Stimulated activated CD4-positive, alpha-beta T cell treated with anti-CD3 and anti-CD28 coated beads, Interleukin-4, amount 100 ng/mL, for 48 hours (primary cell): Measurements from ENCODE around the gene USHBP1.

ENCODE experiments used
- DNase-seq, 2 donors: peaks; one replicate each; pipeline ENCODE4 v3.0.0-alpha.2; 2020; ENCODE audit warnings: low read depth in 2 of 2

Gene USHBP1

DNA sequence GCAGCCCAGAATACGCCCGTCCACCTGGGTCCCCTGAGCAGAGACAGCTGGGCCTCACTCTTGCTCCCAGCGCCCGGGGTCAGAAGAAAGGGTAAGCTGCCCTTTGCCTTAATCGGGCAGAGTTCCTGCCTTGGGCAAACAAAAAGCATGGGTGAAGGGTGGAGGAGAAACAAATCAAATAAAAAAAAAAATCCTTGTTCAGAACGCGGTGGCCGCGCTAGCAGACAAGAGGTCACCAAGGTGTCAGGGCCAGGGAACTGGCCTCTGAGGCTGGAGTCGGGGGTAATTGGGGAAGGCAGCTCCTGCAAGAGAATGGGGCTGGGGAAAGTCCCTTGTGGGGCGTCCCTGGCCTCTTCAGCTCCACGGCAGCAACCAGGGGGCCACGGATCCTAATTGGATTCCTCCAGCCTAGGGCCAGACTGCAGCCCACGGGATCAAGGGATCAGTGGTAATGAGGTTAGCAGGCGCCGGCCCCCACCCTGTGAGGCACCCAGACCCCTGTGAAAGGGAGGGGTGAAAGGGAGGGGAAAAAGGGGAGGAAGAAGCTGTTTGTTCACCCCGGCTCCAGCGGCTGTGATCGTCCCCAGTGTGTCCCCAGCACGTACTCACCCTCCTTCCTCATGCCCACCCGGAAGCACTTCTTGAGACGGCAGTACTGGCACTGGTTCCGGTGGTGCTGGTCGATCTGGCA is 24.3 kb downstream of the USHBP1 start:
- DNase-seq, result no peak

DNA sequence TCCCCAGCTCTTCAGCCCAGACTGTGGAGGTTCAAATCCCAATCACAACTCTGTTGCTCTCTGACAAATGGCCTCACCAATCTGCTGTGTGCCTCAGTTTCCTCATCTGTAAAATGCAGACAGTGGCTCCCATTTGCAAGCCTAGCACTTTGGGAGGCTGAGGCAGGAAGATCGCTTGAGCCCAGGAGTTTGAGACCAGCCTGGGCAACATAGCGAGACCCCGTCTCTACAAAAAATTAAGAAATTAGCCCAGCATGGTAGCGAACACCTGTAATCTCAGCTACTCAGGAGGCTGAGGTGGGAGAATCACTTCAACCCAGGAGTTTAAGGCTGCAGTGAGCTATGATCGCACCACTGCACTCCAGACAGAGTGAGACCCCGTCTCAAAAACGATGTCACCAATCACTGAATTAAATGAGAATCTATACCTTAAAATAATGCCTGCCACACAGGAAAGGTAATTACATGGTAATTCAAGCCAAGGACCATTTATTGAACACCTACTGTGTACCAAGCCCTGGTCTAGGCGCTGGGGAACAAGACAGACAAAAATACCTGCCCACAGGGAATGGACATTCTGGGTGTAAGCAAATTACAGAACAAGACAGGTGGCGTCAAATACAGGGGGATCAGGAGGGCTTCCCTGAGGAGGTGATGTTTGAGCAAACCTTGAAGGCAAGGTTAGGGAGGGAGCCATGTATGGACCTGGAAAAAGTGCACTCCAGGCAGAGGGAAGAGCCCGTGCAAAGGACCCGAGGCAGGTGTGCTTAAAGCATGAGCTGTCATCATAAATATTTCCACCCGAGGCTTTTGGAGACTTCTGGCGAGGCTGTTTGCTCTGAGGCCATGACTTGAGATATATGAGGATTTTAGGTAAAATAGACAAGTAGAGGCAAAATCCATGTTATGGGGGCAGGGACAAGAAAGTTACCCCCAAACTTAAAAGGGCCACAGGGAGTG is 26.5 kb downstream of the USHBP1 start:
- no peak for DNase-seq

DNA sequence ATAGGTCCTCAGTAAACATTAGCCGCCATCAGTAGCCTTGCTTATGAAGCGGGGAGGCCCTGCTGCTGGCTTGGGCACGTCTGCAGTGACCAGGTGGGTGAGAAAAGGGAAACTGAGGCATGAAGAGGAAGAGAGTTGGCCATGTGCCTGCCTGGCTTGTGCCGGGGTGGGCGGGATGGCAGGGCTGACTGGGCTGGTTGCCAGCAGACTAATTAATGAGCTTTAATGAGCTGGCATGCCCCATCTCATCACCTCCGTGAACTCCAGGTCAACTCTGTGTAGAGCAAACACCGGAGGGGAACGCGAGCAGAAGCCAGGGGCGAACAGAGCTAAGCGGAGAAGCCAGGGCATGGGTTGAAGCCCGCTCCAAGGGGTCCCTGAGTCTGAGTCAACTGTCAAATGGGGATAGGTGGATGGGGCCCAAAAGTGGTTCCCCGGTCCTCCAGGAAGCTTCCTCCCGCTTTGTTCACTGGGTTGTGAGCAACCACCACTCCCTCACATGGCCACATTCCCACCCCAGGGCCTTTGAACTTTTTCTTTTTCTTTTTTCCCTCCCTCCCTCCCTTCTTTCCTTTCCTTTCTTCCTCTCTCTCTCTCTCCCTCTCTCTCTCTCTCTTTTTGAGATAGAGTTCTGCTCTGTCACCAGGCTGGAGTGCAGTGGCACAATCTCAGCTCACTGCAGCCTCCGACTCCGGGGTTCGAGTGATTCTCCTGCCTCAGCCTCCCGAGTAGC is 27.6 kb downstream of the USHBP1 start:
- no peak for DNase-seq

DNA sequence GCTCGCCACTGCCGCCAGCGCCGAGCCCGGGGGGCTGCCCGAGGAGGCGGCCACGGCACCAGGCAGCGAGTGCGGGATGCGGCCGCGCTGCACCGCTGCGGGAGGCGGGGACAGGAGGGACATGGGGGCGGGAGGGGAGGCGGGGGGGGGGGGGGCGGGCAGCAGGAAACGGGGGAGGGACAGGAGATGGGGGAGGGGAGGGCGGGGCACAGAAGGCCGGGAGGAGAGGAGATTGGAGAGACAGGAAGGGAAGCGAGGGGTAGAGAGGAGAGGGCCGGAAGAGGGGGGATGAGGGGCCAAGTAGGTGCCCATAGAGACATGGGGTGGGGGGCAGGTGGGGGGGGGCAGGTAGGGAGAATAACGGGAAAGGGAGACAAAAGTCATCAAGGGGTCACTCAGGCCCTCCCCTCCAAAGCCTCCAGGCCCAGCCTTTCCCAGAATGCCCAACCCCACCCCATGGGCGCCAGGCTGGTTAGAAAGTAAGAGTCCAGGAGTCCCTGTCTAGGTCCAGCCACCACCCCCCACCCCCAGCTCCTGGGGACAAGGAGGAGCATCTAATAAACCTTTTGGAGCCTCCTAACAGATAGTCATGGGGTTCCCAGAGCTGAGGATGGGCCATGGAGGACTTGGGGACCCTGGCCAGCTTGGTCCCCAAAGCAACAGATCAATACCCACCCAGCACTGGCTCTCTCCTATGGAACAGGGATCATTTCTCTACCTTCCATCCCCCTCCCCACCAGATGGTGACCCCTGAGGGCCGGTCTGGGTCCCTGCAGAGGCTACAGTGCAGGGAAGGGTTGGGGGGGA is 28.4 kb downstream of the USHBP1 start:
- DNase-seq, result no peak

DNA sequence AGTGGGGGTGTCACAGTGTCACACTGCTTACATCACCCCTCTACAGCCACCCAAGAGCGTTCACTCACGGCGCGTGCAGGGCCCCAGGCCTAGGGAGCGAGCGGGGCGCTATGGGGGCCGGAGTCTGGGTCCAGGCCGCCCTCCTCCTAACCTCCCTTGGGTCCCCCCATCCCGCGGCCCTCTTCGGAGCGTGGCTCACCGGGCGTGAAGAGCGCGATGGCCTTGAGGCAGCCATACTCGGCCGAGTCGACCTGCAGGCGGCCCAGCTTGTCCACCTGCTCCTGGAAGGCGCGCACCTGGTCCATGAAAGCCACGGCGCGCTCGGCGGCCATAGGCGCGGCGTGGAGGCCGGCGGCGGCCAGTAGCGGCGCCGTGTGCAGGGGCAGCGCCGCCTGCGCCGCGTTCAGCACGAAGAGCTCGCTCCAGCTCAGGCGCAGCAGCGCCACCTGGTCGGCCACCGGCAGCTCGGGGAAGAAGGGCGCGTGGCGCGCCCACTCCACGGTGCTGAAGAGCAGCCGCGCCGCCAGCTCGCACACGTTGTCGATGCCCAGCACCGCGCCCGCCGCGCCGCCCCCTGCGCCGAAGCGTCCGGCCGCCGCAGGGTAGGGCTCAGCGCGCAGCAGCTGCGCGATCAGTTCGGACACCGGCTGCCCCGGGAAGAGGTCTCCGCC is 29.1 kb downstream of the USHBP1 start:
- DNase-seq, result peak; percentile 51 to 62

DNA sequence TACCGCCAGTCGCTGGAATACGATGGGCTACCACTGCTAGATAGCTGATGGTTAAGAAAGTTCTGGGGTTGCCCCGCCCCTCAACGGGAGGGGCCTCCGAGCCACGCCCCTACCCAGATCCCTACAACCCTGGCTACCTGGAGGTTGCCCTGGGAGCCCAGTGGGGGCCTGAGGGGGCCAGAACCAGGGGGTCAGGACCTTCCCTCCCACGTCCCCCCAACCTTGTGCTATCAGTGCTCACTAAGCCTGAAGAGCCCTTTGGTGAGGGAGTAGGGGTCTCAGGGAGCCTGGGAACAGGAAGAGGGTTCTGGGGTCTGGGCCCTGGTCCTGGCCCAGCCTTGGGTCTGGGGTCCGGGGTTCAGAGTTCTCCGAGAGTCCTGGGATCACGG is 29.6 kb downstream of the USHBP1 start:
- peak; percentile 62 to 64 for DNase-seq

DNA sequence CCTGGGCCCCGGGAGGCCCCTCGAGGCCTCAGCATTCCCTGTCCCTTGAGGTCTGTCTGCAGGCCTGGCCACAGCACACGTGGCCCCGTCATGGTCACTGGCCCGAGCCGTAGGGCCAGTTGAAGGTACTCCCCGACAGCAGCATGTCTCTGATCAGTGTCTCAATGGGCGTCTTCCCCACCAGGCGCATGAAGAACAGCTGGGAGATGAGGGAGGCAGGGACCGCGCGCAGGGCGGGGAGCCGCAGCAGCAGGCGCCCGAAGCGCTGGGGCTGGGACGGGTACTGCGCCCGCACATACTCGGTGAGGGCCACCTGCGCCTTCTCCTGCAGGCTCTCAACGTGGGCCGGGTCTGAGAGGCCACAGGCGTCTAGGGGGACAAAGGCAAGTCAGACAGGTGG is 32.3 kb downstream of the USHBP1 start:
- no peak for DNase-seq

DNA sequence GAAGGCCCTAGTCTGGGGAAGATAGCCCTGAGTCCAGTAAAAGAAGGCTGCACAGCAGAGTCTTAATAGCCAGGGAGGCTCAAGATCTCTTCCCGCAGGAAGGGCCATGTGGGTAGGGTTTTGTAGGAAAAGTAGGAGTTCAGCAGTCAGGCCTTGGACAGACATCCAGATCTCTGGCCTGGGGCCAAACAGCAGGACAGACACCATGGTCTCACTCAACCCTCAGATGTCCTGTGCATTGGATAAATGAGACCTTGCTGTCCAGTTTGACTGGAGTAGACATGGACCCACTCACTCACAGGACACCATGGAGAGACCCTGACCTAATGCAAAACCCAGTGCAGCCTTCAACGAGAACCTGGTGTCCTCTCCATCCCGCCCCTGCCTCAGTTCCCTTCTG is 34.7 kb downstream of the USHBP1 start:
- DNase-seq, result no peak

DNA sequence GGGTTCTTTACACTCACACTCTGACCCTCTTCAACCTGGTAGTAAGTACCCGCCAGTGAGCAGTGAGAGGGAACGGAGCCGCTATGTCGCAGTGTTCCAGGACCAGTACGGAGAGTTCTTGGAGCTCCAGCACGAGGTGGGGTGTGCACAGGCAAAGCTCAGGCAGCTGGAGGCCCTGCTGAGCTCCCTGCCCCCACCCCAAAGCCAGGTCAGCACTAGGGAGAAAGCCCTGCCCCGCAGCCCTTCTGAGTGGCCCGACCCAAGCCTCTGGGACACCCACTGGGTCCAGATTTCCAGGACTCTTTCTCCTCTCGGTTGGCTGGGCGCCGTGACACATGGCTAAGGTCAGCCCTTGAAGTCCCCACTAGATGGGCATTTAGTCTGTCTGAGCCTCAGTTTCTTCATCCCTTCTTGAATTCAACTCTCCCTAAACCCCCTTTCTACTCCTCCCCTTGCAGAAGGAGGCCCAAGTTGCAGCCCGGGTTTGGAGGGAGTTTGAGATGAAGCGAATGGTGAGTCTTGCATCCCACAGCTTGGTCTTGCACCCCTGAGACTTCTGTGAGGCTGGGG is 36.7 kb downstream of the USHBP1 start:
- no peak for DNase-seq

DNA sequence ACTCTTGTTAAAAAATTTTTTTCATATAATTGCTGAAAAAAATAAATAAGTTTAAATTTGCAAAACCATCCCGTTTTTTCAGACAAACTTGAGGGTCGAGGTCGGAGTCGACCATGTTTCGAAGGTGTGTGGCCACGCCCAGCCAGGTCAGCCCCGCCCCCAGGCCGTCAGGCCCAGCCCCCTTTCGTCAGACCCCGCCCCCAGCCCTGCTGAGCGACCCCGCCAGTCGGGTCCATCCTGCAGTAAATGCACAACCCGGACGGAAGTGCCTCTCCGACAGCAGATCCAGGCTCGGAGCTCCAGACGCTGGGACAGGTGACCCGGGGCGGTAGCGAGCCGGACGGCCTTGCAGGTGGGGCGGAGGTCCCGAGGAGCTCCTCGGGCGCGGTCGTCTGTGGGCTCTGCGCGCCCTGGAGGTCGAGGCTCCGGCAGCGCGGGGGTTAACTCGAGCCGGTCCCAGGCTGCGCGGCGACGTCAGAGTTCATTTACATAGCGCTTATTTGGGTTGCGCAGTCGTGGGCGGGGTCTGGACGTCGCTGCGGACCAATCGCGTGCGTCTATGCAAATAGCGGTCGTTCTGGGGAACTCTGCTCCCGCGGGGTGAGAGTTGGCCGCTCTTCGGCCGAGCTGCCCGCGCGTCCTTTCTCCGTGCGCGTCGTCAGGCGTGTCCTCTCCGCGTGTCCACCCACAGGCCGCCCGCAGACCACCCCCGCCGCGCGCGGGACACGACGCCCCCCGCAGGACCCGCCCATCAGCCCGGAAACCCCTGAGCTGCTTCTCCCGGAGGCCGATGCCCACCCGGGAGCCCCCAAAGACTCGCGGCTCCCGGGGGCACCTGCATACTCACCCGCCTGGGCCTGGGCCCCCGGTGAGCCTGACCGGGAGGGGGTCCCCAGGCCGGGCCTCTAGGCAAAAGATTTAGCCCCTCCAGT is 38.3 kb downstream of the USHBP1 start, which contains the start of gene OCEL1:
TSS of gene OCEL1 (plus strand) at position 225 of the 932 bp plus-strand sequence. CDS start at position 247, 22 bp downstream.
- DNase-seq, result peak; percentile 96

DNA sequence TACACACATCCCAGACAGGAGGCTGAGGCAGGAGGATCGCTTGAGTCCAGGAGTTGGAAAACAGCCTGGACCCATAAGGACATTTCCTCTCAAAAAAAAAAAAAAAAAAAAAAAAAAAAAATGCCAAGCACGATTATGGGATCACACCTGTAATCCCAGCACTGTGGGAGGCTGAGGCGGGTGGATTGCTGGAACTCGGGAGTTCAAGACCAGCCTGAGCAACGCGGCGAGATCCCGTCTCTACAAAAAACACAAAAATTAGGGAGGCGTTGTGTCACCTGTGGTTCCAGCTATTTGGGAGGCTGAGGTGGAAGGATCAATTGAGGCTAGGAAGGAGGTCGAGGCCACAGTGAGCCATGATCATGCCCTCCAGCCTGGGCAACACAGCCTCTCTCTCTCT is 39.5 kb downstream of the USHBP1 start:
- DNase-seq, result no peak

DNA sequence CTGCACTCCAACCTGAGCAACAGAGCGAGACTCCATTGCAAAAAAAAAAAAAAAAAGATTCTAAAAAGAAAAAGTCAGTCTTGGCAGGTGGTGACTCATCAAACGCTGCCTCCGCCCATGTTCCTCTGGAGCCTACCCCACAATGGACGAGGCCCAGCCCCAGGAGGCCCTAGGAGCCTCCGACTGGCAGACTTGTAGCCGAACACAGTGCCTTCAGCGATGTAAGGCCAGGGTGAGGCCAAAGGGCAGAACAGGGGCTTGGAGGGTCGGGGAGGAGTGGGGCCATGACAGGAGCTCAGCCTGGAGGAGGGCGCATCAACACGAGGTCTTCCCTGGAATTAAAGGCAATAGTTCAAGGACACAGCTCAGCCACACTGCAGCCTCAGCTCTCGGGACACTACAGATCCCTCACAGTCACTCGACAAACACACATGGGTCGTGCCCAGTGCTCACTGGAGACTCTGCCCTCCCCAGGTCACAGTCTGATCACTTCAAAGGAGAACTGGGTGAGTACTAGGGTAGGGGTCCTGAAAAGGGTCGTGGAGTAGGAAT is 44.3 kb downstream of the USHBP1 start:
- DNase-seq, result no peak

DNA sequence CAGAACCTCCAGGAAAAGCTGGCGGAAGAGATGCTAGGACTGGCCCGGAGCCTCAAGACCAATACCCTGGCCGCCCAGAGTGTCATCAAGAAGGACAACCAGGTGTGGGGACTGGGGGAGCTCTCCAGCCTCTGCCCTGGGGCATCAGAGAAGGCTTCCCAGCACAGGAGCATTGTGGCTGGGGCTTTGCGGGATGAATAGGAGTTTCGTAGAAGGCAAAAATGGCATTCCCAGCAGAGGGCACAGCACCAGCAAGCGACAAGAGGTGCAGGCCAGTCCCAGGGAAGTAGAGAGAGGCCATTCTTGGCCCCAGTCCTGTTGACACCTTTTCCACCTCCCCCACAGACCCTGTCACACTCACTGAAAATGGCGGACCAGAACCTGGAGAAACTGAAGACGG is 45.3 kb downstream of the USHBP1 start:
- no peak for DNase-seq

DNA sequence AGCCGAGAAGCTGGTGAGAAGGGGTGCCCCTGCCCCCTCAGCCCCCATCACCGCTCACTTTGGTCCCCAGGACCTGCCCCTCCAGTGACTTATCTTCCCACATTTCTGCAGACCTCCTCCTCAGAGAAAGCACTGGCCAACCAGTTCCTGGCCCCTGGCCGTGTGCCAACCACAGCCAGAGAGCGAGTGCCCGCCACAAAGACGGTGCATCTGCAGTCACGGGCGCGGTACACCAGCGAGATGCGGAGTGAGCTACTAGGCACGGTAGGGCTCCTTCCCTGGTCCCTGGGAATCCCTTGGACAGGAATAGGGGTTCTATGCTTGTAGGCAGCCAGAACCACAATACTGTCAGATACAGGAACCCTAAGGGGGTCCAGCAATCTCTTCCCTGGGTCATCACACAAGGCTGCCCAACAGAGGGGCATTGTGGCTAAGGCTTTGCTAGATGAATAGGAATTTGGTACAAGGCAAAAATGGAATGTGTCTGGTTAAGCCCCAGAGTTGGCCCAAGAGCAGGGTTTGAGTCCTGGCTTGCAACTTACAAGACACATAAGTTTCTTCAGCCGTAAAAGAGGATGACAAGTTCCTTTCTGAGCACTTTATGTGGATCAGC is 48.4 kb downstream of the USHBP1 start:
- no peak for DNase-seq

DNA sequence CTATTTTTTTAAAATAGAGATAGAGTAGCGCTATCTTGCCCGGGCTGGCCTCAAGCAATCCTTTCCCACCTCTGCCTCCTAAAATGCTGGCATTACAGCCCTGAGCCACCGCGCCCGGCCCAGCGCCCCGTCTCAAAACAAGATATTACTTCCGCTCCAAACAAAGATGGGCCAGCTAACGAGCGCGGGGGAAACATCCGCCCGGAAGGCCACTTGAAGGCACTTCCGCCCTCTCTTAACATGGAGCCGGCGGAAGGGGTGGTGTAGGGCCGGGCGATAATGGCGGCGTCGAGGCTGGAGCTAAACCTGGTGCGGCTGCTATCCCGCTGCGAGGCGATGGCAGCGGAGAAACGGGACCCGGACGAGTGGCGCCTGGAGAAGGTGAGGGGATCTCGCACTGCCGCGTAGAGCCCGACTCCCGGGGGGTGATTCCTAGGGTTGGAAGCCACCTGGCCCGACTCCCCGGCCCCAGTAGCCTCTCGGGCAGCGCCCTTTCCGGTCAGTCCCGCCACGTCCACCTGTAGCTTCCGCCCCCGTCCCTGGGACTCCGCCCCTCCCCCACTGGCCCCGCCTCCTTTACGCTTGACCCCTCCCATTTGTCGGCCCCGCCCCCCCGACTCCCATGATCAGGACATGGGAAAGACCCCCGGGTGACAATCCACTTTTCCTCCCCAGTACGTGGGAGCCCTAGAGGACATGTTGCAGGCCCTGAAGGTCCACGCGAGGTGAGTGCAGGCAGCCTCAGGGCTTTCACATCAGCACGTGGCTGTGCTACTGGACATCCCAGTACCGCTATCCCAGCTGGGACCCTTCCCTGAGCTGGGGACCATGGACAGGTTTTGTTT is 49.2 kb downstream of the USHBP1 start, which contains the start of gene USE1:
TSS of gene USE1 (plus strand) at position 231 of the 845 bp plus-strand sequence. CDS start at position 280, 49 bp downstream.
- DNase-seq, result peak; percentile 76 to 82

DNA sequence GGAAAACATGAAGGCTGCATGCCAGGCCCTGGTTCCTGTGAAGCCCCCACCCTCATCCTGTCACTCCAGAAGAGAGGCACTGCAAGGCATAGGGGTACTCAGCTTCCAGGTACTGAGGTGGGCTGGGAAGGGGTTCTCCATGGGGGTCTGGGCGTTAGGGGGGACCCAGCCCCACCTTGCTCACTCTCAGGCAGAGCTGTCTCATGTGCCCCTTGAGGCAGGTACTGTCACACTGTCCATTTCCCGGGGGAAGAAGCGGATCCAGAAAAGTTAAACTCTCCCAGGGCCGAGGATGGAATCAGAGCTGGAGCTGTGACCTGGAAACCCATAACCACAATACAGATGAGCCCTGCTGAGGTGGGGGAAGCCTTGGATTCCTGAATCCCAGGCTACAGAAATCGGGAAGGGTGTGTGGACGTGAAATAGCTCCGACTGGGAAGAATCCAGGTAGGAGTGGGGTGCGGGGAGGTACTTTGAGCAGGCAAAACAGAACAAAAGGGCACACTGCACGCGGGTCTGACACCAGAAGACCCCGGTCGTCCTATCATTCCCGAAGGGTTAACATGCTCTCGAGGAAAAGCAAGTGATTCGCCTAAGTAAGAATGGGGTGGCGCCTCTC is 49.9 kb downstream of the USHBP1 start:
- DNase-seq, result no peak

DNA sequence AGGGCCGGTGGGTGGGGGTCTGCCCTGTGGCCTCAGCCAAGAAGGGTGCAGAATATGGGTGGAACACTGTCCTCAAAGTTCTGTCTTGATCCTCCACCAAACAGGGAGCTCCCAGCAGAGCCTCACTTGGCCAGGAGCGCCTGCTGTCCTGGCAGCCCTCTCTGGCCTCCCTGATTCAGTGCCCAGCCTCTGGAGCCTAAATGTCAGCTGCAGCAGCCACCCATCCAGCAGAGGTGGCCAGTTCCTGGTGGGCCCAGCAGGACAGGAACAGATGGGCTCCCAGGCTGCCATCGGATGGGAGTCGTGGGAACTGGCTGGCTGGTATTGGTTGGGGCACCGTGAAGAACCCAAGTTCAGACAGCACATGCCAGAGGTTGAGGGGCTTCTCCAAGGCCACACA is 51.2 kb downstream of the USHBP1 start:
- no peak for DNase-seq
